ENCODE data around the gene SIPA1L3. TPM values are rescaled to one million over a fixed set of nuclear protein-coding genes. Genes with fewer than 3 reads are reported as not detected.

Gene SIPA1L3
- polyA plus RNA-seq, 1 donor from 2014 or later: 2.8 TPM

- no peak overlapping the region for H3K4me2 ChIP-seq (ENCODE audit: low read length)
- no peaks in the 10 kb centered on the region for H3K9me3 ChIP-seq (ENCODE audit: low read length)
- H3K27me3 ChIP-seq (ENCODE audit: insufficient read depth, low read depth, low read length): peaks cover 21% of the 10 kb centered on the region
- H3K36me3 ChIP-seq (ENCODE audit: insufficient read depth, low read length): no peaks in the 10 kb centered on the region
- no peak overlapping the region for H3K27ac ChIP-seq (ENCODE audit: low read length)
- H2AFZ ChIP-seq (ENCODE audit: low read depth, low read length): no peak overlapping the region
- H3F3A ChIP-seq (ENCODE audit: insufficient read depth, low read length, poor library complexity, severe bottlenecking): no peaks in the 10 kb centered on the region
- no peaks in the 10 kb centered on the region for H4K20me1 ChIP-seq (ENCODE audit: insufficient read depth)
- H3K4me3 ChIP-seq (ENCODE audit: low read length): no peak overlapping the region
- no peaks in the 10 kb centered on the region for H3K9me2 ChIP-seq (ENCODE audit: insufficient read depth, low read length)
- no peak for TF ChIP-seq REST (IDR thresholded peaks at IDR 0.05; ENCODE audit: borderline replicate concordance)
- no peak for TF ChIP-seq EZH2 (IDR thresholded peaks at IDR 0.05; ENCODE audit: borderline replicate concordance, insufficient read depth, low read length, poor library complexity, severe bottlenecking)
- no peak for TF ChIP-seq RAD21 (conservative IDR thresholded peaks at IDR 0.05)
- no peak for TF ChIP-seq MXI1 (conservative IDR thresholded peaks at IDR 0.05; ENCODE audit: poor library complexity, severe bottlenecking)
- no peak for TF ChIP-seq POLR2AphosphoS5 (IDR thresholded peaks at IDR 0.05)
- H3K9ac ChIP-seq (ENCODE audit: low read length): no peak overlapping the region
- no peaks in the 10 kb centered on the region for H3K79me2 ChIP-seq (replicated peaks; ENCODE audit: insufficient read depth, low read length)
Measured at GRCh38 chr19:38252941-38253691, 346.1 kb downstream of the SIPA1L3 start.

DNA sequence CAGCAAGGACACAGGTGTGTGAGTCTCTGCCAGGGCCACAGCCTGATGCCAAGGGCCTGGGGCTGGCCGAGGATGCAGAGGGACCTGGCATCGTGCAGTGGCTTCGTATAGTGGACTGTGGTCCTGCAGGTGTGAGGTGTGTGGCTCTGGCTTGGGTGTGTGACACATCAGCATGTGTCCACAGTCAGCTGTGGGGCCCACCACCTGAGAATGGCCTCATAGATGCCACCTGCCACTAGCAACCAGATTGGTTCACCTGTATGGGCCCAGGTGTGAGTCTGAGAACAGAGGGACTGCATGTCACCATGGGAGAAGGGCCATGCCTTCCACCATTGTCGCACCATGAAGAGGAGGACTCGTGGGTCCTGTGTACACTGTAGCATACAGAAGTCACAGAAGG is 346.8 kb downstream of the SIPA1L3 start:
- H3K4me3 ChIP-seq (ENCODE audit: low read length): no peak overlapping the region
- H3K9ac ChIP-seq (ENCODE audit: low read length): no peak overlapping the region
- no peaks in the 10 kb centered on the region for H3K9me3 ChIP-seq (ENCODE audit: low read length)
- no peak overlapping the region for H3K4me2 ChIP-seq (ENCODE audit: low read length)
- no peak overlapping the region for H2AFZ ChIP-seq (ENCODE audit: low read depth, low read length)
- TF ChIP-seq EP300 (conservative IDR thresholded peaks at IDR 0.05; ENCODE audit: poor library complexity, severe bottlenecking): no peak
- TF ChIP-seq TAF1 (IDR thresholded peaks at IDR 0.05; ENCODE audit: low read depth): no peak
- TF ChIP-seq RAD21 (conservative IDR thresholded peaks at IDR 0.05): no peak
- TF ChIP-seq REST (IDR thresholded peaks at IDR 0.05; ENCODE audit: borderline replicate concordance): no peak
- TF ChIP-seq SMC3 (conservative IDR thresholded peaks at IDR 0.05; ENCODE audit: poor library complexity): no peak
- TF ChIP-seq POLR2AphosphoS5 (IDR thresholded peaks at IDR 0.05): no peak
- TF ChIP-seq EZH2 (IDR thresholded peaks at IDR 0.05; ENCODE audit: borderline replicate concordance, insufficient read depth, low read length, poor library complexity, severe bottlenecking): no peak
- TF ChIP-seq CTCF (IDR thresholded peaks at IDR 0.05; ENCODE audit: poor library complexity, severe bottlenecking): no peak
- no peak for TF ChIP-seq MXI1 (conservative IDR thresholded peaks at IDR 0.05; ENCODE audit: poor library complexity, severe bottlenecking)
- no peaks in the 10 kb centered on the region for H3K36me3 ChIP-seq (ENCODE audit: insufficient read depth, low read length)
- no peaks in the 10 kb centered on the region for H4K20me1 ChIP-seq (ENCODE audit: insufficient read depth)
- H3F3A ChIP-seq (ENCODE audit: insufficient read depth, low read length, poor library complexity, severe bottlenecking): no peaks in the 10 kb centered on the region
- H3K9me2 ChIP-seq (ENCODE audit: insufficient read depth, low read length): no peaks in the 10 kb centered on the region
- no peaks in the 10 kb centered on the region for H3K79me2 ChIP-seq (replicated peaks; ENCODE audit: insufficient read depth, low read length)
- no peak overlapping the region for H3K27ac ChIP-seq (ENCODE audit: low read length)
- H3K27me3 ChIP-seq (ENCODE audit: insufficient read depth, low read depth, low read length): peaks cover 21% of the 10 kb centered on the region

All from neural cell (in vitro differentiated cells).